Measurements from ENCODE around the gene RPS8. TPM values are rescaled to one million over a fixed set of nuclear protein-coding genes. Genes with fewer than 3 reads are reported as not detected.

RPS8 gene
- total RNA-seq, 1 donor from 2014 or later, result 988 TPM

GRCh38 chr1:44817771-44818495 is 42.6 kb downstream of the RPS8 start:
- H3K27me3 Mint-ChIP-seq (ENCODE audit: unreplicated experiment), result peaks cover 13% of the 10 kb centered on the region
- no peak for DNase-seq
- H3K4me1 Mint-ChIP-seq (ENCODE audit: low read depth, unreplicated experiment), result peaks cover 8% of the 10 kb centered on the region
- TF ChIP-seq CTCF (IDR thresholded peaks at IDR 0.05; ENCODE audit: partially characterized antibody, unreplicated experiment), result no peak
- H3K27ac Mint-ChIP-seq (ENCODE audit: unreplicated experiment), result peak overlapping the region; percentile 6
- peak overlapping the region; percentile 30 for H3K4me3 Mint-ChIP-seq (ENCODE audit: unreplicated experiment)
- H3K36me3 Mint-ChIP-seq (ENCODE audit: unreplicated experiment), result peaks cover 5% of the 10 kb centered on the region
- peaks cover 19% of the 10 kb centered on the region for H3K9me3 Mint-ChIP-seq (ENCODE audit: unreplicated experiment)

GRCh38 chr1:44819196-44819607 is 43.9 kb downstream of the RPS8 start:
- Mint-ChIP-seq H3K27me3 (ENCODE audit: unreplicated experiment) (peaks cover 8% of the 10 kb centered on the region), H3K36me3 (ENCODE audit: unreplicated experiment) (peaks cover 5% of the 10 kb centered on the region), H3K4me1 (ENCODE audit: low read depth, unreplicated experiment) (peaks cover 6% of the 10 kb centered on the region), H3K4me3 (ENCODE audit: unreplicated experiment) (peak overlapping the region; percentile 89), H3K9me3 (ENCODE audit: unreplicated experiment) (peaks cover 15% of the 10 kb centered on the region), H3K27ac (ENCODE audit: unreplicated experiment) (peak overlapping the region; percentile 100)
- peak; percentile 3 for DNase-seq
- no peak for TF ChIP-seq CTCF (IDR thresholded peaks at IDR 0.05; ENCODE audit: partially characterized antibody, unreplicated experiment)

GRCh38 chr1:44819608-44820327 is 44.4 kb downstream of the RPS8 start:
- H3K27ac Mint-ChIP-seq (ENCODE audit: unreplicated experiment), result peak overlapping the region; percentile 100
- DNase-seq, result peak; percentile 73
- peaks cover 8% of the 10 kb centered on the region for H3K27me3 Mint-ChIP-seq (ENCODE audit: unreplicated experiment)
- peaks cover 5% of the 10 kb centered on the region for H3K36me3 Mint-ChIP-seq (ENCODE audit: unreplicated experiment)
- H3K4me3 Mint-ChIP-seq (ENCODE audit: unreplicated experiment), result peak overlapping the region; percentile 89
- H3K4me1 Mint-ChIP-seq (ENCODE audit: low read depth, unreplicated experiment), result peaks cover 6% of the 10 kb centered on the region
- peaks cover 15% of the 10 kb centered on the region for H3K9me3 Mint-ChIP-seq (ENCODE audit: unreplicated experiment)
- no peak for TF ChIP-seq CTCF (IDR thresholded peaks at IDR 0.05; ENCODE audit: partially characterized antibody, unreplicated experiment)

- H3K36me3 Mint-ChIP-seq (ENCODE audit: unreplicated experiment), result no peaks in the 10 kb centered on the region
- peak overlapping the region; percentile 100 for H3K27ac Mint-ChIP-seq (ENCODE audit: unreplicated experiment)
- peak; percentile 14 for DNase-seq
- H3K9me3 Mint-ChIP-seq (ENCODE audit: unreplicated experiment), result peaks cover 13% of the 10 kb centered on the region
- H3K4me3 Mint-ChIP-seq (ENCODE audit: unreplicated experiment), result peak overlapping the region; percentile 89
- peaks cover 3% of the 10 kb centered on the region for H3K4me1 Mint-ChIP-seq (ENCODE audit: low read depth, unreplicated experiment)
- peaks cover 8% of the 10 kb centered on the region for H3K27me3 Mint-ChIP-seq (ENCODE audit: unreplicated experiment)
- TF ChIP-seq CTCF (IDR thresholded peaks at IDR 0.05; ENCODE audit: partially characterized antibody, unreplicated experiment), result no peak
Observed at GRCh38 chr1:44820328-44821239, 45.2 kb downstream of the RPS8 start.

Measured in glutamatergic neuron (in vitro differentiated cells).